Measurements from ENCODE around the gene IFITM1. TPM values are rescaled to one million over a fixed set of nuclear protein-coding genes. Genes with fewer than 3 reads are reported as not detected.

IFITM1 gene
- total and polyA plus RNA-seq, 2 of the 4 experiments (the other 2 are of a cell fraction) = 24.2 to 68.9 TPM

DNA sequence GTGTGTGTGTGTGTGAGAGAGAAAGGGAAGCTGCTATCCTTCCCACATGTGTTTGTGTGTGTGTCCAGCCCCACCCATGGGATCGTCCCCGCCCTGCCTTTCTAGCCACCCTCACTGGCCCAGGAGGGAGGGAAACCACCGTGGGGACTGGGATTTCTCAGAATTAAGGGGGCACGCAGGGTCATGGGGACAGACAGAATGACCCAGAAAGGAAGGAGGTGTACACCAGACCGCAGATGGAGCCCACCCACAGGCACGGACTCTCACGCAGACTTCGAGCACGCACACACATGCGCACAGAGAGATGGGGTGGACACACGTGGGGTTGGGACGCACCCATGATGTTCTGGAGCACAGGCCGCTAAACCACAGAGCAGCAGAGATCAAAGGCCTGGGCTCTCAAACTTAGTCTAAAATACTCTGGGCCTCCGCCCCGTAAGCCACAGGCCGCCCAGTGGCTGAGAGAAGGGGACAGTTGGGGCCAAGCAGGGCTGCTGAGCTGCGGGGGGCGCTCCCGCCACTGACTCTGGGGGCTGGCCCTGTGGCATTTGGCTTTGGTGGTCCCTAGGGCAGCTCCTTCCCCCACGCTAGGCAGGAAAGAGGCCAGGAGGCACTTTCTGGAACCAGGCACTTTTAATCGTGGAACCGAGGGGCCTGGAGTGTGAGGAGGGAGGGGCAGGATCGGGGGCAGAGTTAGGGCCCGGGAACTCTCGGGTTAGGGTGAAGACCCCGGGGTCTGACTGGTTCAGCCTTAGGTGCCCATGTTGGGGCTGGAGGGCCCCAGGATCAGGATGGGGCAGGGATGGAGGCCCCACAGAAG is 16.0 kb upstream of the IFITM1 start:
- 80% methylated on average over 11 of the region's 26 CpGs; no CpG with 5 or more reads in 1 of the 2 experiments for WGBS, 2 experiments (ENCODE audit: extremely low coverage in 2 of 2, insufficient read length in 1 of 2)
- Histone ChIP-seq H3K79me1 (ENCODE audit: low read depth in 1 of 2, low read length in 2 of 2) (no peaks in the 10 kb centered on the region), H3K9me1 (ENCODE audit: insufficient read depth, low read length) (no peaks in the 10 kb centered on the region), H2AK9ac (replicated peaks; ENCODE audit: low read depth, low read length, poor library complexity) (no peak overlapping the region), H2BK120ac (ENCODE audit: low read depth, low read length) (no peak overlapping the region), H2AK5ac (ENCODE audit: low read depth, low read length) (no peak overlapping the region), H4K91ac (ENCODE audit: insufficient read depth, low read depth, low read length) (no peak overlapping the region), H3K36me3 (ENCODE audit: control insufficient read depth, insufficient read depth, low read length) (peaks cover 14% of the 10 kb centered on the region), H2BK15ac (ENCODE audit: low read depth, low read length) (no peak overlapping the region), H2BK20ac (ENCODE audit: low read depth, low read length) (no peak overlapping the region), H3K4ac (ENCODE audit: low read depth, low read length) (no peak overlapping the region), H3K4me3 (ENCODE audit: insufficient read depth, low read depth, low read length) (no peak overlapping the region), H3K23ac (ENCODE audit: low read depth, low read length) (no peak overlapping the region), H3K9ac (ENCODE audit: low read depth, low read length) (no peak overlapping the region), H3K18ac (ENCODE audit: low read depth, low read length) (no peak overlapping the region), H2BK5ac (ENCODE audit: low read depth, low read length, poor library complexity, severe bottlenecking) (no peak overlapping the region), H3K27me3 (ENCODE audit: control insufficient read depth, insufficient read depth, low read length) (peaks cover 8% of the 10 kb centered on the region), H3K4me1 (ENCODE audit: control insufficient read depth, insufficient read depth, low read length) (no peaks in the 10 kb centered on the region; the same call in 1 of the 2 replicates), H3K14ac (replicated peaks; ENCODE audit: low read depth, low read length) (no peak overlapping the region), H4K5ac (ENCODE audit: low read depth, low read length) (no peak overlapping the region), H3K9me3 (ENCODE audit: control insufficient read depth, insufficient read depth, low read length) (no peaks in the 10 kb centered on the region), H4K8ac (ENCODE audit: low read depth in 2 of 2, low read length in 2 of 2) (no peak overlapping the region), H3K27ac (ENCODE audit: insufficient read depth, low read length) (no peak overlapping the region), H3K4me2 (ENCODE audit: low read depth, low read length) (no peak overlapping the region), H4K20me1 (ENCODE audit: insufficient read depth, low read length) (no peaks in the 10 kb centered on the region), H3K56ac (ENCODE audit: extremely low read depth, insufficient read depth, low read length) (no peak overlapping the region), H2AFZ (replicated peaks; ENCODE audit: low read length, poor library complexity) (no peak overlapping the region)
- ChIA-PET CTCF (no interaction called here), POLR2A (ENCODE audit: unreplicated experiment) (no interaction called here)
- no TSS peak for BruUV-seq (replicated peaks)
- TF ChIP-seq SMC3 (IDR thresholded peaks at IDR 0.05; ENCODE audit: low read depth, low read length) (no peak), POLR2A (IDR thresholded peaks at IDR 0.05; ENCODE audit: low read depth, low read length) (no peak)
- dilution Hi-C loops (cut with HindIII; ENCODE audit: low sequenced_read_pairs, unreplicated experiment) = no loop called here
- DNase-seq = no peak
- ATAC-seq (ENCODE audit: low read depth) = no peak
- in situ Hi-C loops (cut with MboI; ENCODE audit: low sequenced_read_pairs) = no loop called here
- intact Hi-C loops (cut with micrococcal nuclease) = no loop called here

Data from IMR-90 (cell line).